ENCODE measurements around the gene STARD7.

DNA sequence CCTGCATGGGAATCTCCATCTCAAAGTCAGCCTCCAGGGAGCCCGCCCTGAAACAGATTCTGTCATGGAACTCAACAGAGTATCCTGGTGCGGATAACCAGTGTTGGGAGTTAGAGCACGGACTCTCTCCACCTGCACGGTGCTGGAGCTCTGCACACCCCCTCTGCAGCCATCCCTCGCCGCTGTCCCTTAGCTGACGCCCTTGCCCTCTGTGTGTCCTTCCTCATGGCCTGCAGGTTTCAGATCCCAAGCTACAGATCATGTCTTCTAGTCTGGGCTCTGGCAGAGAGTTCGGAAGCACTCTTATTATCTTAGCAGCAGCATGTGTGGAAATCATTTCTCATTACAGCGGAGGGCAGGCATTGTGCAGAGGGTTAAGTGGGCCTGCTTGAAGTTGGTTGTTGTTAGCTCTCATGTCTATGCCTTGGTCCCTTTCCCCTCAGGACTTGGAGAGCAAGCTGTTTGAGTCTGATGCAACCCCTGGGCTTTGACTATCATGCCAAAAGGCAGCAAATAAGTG, 31.2 kb upstream of the STARD7 start:
- TF ChIP-seq, protein P1, sequence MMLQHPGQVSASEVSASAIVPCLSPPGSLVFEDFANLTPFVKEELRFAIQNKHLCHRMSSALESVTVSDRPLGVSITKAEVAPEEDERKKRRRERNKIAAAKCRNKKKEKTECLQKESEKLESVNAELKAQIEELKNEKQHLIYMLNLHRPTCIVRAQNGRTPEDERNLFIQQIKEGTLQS (IDR thresholded peaks at IDR 0.05) = no peak
- TF ChIP-seq YY1 (IDR thresholded peaks at IDR 0.05) (no peak), JUND (IDR thresholded peaks at IDR 0.05) (no peak), RAD21 (IDR thresholded peaks at IDR 0.05) (no peak), GABPA (IDR thresholded peaks at IDR 0.05 in 1 of 2, conservative IDR thresholded peaks at IDR 0.05 in 1 of 2) (no peak), HNF4G (IDR thresholded peaks at IDR 0.05) (no peak), FOXA1 (IDR thresholded peaks at IDR 0.05) (no peak), RXRA (IDR thresholded peaks at IDR 0.05) (no peak), TAF1 (conservative IDR thresholded peaks at IDR 0.05) (no peak), EGR1 (IDR thresholded peaks at IDR 0.05; ENCODE audit: low read depth in 2 of 2) (no peak)
- TF ChIP-seq, protein P2, sequence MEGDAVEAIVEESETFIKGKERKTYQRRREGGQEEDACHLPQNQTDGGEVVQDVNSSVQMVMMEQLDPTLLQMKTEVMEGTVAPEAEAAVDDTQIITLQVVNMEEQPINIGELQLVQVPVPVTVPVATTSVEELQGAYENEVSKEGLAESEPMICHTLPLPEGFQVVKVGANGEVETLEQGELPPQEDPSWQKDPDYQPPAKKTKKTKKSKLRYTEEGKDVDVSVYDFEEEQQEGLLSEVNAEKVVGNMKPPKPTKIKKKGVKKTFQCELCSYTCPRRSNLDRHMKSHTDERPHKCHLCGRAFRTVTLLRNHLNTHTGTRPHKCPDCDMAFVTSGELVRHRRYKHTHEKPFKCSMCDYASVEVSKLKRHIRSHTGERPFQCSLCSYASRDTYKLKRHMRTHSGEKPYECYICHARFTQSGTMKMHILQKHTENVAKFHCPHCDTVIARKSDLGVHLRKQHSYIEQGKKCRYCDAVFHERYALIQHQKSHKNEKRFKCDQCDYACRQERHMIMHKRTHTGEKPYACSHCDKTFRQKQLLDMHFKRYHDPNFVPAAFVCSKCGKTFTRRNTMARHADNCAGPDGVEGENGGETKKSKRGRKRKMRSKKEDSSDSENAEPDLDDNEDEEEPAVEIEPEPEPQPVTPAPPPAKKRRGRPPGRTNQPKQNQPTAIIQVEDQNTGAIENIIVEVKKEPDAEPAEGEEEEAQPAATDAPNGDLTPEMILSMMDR (IDR thresholded peaks at IDR 0.05; ENCODE audit: low read depth, low read length, missing input control) = no peak
- TF ChIP-seq, protein P3, sequence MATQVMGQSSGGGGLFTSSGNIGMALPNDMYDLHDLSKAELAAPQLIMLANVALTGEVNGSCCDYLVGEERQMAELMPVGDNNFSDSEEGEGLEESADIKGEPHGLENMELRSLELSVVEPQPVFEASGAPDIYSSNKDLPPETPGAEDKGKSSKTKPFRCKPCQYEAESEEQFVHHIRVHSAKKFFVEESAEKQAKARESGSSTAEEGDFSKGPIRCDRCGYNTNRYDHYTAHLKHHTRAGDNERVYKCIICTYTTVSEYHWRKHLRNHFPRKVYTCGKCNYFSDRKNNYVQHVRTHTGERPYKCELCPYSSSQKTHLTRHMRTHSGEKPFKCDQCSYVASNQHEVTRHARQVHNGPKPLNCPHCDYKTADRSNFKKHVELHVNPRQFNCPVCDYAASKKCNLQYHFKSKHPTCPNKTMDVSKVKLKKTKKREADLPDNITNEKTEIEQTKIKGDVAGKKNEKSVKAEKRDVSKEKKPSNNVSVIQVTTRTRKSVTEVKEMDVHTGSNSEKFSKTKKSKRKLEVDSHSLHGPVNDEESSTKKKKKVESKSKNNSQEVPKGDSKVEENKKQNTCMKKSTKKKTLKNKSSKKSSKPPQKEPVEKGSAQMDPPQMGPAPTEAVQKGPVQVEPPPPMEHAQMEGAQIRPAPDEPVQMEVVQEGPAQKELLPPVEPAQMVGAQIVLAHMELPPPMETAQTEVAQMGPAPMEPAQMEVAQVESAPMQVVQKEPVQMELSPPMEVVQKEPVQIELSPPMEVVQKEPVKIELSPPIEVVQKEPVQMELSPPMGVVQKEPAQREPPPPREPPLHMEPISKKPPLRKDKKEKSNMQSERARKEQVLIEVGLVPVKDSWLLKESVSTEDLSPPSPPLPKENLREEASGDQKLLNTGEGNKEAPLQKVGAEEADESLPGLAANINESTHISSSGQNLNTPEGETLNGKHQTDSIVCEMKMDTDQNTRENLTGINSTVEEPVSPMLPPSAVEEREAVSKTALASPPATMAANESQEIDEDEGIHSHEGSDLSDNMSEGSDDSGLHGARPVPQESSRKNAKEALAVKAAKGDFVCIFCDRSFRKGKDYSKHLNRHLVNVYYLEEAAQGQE (IDR thresholded peaks at IDR 0.05) = no peak

Measured in liver (tissue), 3 donors.